ENCODE measurements around the gene SEC23A. TPM values are rescaled to one million over a fixed set of nuclear protein-coding genes. Genes with fewer than 3 reads are reported as not detected.

Gene SEC23A
- total and polyA plus RNA-seq, 2 of the 8 experiments (the other 6 are each of a cell fraction or from before 2014, with no cell fraction given) = 30.9 to 58.2 TPM

DNA sequence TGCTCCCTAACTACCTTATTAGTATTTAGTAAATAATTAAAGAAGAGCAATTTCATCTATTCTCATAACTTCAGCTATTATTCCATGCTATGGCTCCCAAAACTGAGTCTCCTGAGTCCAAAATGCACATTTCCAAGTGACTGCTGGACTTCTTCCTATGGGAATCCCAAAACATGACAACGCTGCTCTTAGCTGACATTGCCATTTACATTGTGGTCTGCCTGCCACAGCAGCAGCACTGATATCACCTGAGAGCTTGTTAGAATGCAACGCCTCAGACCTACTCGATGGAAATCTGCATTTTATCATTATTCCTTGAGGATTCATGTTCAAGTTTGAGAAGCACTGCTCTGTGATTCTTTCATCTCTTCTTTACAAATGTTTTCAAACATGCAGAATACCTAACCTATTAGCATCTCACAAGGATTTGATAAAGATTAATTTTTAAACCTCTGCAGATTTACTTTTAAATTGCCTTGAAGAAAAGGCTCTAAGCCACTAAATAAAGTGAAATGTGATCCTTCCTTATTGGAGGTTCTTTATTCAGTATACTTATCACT is 77.7 kb downstream of the SEC23A start (continued):
- no peak for TF ChIP-seq KDM4A (IDR thresholded peaks at IDR 0.05; ENCODE audit: low read depth, low read length, severe bottlenecking)
- no peak for TF ChIP-seq RBBP5 (IDR thresholded peaks at IDR 0.05; ENCODE audit: borderline replicate concordance, low read depth, low read length)
- TF ChIP-seq FOSL1 (IDR thresholded peaks at IDR 0.05; ENCODE audit: insufficient read depth, low read depth, low read length) = no peak

All from H1 (cell line).